Measurements from ENCODE around the gene GABRG3.

The GABRG3 gene

DNA sequence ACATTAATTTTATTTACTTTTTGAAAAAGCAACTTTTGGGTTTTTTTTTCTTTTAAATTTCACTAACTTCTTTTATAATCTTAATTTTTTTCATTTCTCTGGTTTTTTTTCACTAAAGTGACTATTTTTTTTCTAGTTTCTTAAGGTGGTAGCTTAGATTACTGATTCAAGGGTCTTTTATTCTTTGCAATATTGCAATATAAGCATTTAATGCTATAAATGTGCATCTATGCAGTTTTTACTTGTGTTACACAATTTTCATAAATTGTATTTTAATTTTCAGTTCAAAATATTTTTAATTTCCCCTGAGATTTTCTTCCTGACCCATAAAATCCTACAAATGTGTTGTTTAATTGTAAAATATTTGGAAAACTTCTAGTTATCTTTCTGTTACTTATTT, 535.8 kb downstream of the GABRG3 start:
- ATAC-seq (no peak), DNase-seq (no peak)

DNA sequence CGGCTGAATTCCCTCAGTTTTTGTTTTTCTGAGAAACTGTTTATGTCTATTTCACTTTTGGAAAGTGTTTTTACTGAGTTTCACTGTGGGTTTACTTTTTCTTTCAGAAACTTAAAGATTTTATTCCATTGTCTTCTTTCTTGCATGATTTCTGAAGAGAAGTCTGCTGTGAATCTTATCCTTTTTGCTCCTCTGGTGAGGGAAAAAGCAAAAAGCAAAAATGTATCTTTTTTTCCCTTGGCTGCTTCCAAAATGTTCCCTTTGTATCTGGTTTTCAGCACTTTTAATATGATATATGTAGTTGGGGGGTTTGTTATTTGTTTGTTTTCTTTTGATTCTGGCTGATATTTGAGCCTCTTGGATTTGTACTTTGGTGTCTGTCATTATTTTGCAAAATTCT, 538.0 kb downstream of the GABRG3 start:
- no peak for ATAC-seq
- no peak for DNase-seq

DNA sequence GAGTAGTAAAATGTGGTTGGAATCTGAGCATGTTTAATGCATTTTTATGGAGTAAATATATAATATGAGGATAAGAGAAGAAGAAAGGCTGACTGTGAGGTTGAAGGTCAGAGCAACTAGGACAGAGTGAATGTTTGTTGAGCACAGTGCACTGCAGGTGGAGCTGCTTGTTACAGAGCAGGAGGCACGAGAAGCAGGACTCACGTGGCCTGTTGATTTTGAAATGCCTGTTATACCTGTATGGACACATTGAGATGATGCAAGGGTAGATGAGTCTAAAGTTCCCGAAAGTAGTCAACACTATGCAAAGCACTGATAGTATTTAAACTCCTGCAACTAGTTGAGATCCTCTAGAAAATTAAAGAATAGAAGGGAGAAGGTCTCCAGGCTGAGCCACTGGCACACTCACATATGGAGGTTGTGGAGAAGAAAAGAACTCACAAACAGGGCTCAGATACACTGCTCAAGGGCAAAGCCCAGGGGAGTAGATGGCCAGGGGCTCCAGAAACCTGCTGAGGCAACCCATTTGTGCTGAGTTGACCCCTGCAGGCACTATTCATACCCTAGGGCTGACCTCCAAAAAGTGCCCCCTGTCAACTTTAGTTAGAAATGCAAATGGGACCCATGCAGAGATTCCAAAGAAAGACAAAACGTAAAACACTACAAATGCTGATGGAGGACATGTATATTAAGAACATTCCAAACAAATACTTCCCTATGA, 541.5 kb downstream of the GABRG3 start:
- DNase-seq (no peak), ATAC-seq (no peak)

DNA sequence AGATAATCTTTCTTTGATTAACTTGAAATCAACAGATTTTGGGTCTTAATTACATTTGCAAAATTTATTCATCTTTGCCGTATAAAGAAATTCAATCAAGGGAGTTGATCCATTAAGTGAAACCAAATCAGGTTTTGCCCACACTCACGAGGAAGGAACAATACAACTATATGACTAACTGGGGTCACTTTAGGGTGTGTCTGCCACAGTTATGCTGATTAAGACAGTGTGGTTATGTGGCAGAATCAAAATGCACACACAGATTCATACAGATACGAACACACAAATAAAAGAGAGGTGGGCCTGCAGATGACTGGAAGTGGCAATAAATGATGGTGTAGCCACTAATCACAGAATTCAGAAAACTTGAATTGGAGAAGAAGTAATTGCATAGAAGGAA, 543.5 kb downstream of the GABRG3 start:
- ATAC-seq = no peak
- DNase-seq = no peak

DNA sequence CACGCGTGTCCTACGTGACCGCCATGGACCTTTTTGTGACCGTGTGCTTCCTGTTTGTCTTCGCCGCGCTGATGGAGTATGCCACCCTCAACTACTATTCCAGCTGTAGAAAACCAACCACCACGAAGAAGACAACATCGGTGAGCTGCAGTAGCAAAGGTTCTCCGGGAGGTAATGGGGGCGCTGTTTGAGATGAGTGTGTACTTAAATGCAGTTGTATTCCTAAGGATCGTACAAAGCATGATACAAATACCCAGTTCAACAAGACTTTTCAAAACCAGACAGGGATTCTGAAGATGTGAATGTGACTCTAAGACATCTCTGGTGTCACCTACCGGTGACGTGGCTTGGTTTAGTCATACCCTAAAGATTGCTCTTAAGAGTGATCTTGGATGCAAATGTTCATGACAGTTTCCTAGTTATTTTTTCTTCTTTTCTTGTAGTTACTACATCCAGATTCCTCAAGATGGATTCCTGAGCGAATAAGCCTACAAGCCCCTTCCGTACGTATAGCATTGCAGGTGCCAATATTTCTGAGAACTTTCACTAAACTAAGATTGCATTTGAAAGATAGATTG, 556.6 kb downstream of the GABRG3 start:
- no peak for DNase-seq
- ATAC-seq = no peak

DNA sequence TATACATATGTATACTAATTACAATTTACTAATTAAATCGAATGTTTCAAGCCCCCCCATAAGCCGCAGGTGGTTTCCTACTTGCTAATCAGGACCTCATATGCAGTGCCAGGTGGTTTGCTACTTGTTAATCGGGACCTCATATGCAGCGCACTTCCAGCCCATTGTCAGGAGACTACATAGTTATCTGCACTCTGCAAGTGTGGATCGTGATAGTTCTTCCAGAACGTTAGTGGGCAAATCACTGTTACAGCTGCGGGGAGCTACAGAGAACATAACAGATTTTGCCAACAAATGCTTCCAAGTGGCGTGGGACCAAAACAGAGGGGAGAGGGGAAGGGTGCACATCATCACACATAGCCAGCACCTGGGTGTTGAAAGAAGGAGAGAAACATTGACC, 558.4 kb downstream of the GABRG3 start:
- ATAC-seq = no peak
- DNase-seq = no peak

DNA sequence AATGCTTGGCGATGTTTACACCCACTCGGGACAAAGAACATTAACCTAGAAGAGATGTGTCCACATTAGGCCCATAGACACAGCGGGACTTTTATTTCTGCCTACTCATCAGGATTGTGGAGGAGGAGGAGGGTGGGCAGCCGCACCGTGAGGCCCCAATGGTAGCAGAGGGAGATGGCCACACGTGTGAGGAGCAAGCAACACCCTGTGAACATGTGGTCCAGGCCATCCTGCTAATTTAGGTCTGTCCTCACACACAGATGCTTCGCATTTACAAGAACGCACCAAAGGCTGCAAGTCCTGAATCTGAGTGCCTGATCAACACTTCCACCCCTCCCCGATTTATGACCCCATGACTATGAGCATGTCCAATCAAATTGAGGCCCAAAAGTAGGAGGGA, 560.0 kb downstream of the GABRG3 start:
- ATAC-seq = no peak
- no peak for DNase-seq

DNA sequence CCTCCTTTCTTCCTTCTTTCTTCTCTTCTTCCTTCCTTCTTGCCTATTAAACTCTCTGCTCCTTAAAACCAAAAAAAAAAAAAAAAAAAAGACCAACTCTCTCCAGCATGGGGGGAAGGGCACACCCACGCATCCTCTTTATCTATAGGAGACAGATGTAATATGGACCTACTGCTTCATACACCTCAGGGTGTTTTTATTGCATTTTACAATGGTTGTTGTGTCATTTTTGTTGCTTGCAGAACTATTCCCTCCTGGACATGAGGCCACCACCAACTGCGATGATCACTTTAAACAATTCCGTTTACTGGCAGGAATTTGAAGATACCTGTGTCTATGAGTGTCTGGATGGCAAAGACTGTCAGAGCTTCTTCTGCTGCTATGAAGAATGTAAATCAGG, 561.4 kb downstream of the GABRG3 start:
- DNase-seq = no peak
- ATAC-seq = no peak

DNA sequence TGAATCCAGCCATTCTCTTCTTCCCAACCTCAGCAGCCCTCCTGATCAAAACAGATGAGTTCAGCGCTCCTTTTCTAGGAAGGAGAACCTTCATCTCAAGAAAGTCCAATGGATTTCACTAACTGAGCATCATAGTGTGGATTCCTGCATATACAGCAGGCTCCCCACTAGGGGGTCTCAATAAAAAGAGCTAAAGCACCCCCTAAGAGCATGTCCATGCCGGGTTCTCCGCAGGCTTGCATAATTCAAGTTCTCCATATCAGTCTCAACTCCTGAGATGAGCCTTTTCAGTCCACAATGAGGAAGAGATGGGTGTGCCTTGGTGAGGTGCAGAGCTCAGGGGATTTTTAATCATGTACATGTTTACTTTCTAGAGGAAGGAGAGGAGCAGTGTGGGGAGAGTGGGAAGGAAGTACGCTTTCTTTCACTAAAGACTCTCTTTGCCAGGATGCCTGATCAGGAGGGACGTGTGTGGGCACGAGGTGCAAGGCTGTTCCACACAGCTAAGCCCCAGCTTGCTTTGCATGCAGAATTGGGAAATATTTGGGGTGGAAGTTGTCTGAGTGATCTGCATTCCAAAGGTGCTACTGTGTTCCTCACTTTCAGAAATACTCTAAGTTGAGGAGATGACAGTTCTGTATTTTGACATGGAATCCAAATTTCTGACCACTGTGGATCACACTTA, 564.6 kb downstream of the GABRG3 start:
- ATAC-seq = no peak
- DNase-seq = no peak

DNA sequence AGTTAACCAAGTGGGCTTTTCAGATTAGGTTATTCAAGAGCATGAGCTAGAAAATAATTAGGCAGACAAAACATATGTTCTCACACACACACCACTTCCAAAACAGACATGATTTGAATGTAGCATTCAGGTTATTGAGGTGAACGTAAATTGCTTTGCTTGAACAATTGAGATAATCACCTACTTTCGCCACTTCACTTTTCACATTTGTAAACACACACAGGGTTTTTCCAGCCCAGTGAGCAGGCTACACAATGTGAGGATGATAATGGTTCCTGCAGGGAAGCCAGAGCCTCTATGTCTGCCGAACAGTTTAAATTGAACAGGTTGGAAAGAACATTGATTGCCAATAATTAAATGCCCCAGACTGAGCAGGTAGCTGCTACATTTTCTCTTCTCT, 567.3 kb downstream of the GABRG3 start:
- ATAC-seq (no peak), DNase-seq (no peak)

DNA sequence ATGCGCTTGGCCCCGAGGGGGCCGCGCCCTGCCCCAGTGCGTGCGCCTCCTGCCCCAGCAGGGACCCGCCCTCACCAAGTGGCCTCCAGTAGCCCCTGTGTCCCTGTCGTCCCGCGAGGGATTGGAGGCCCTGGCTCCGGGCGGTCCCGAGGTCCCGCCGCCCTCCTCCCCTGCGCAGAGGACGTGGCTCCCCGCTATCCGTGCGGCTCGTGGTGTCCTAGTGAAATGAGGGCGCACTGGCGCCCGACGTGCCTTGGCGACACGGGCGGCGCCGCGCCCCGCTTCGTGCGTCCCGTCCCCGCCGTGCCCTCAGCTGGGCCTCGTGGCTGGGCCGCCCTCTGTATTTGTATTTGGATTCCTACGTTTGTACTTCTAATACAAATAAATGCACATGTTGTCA, 570.6 kb downstream of the GABRG3 start:
- DNase-seq = no peak
- no peak for ATAC-seq

DNA sequence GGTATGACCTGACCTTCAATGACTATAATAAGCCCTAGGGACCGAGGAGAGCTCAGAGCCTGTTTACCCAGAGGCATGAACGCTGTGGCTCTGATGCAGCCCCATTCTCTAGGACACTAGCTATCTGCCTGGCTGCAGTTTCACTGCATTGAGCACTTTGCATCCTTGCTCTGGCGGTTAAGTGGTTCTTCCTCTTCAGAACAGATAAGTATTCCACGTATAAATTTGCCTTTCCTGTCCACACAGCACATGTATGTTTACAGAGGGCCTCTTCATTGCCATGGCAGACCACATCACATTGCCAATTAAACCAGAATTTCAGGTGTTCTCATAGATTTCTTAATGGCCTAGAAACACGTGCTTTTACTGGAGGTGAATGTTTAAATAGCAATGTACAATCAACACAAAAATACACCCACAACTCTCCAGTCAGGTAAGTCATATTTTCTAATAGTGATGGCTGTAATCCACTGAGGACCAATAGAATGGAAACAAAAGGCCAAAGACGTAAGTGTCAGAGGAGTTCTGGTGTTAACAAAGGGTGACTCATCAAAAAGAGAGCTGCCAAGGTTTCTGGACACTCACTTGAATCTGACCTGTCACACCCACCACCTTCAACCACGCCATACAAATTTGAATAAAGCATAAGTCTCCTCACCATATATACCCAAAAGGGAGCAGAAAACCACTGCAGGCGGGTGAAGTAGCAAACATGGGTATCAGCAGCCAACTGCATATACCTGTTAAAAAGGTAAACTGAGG, 574.7 kb downstream of the GABRG3 start:
- DNase-seq (no peak), ATAC-seq (no peak)

DNA sequence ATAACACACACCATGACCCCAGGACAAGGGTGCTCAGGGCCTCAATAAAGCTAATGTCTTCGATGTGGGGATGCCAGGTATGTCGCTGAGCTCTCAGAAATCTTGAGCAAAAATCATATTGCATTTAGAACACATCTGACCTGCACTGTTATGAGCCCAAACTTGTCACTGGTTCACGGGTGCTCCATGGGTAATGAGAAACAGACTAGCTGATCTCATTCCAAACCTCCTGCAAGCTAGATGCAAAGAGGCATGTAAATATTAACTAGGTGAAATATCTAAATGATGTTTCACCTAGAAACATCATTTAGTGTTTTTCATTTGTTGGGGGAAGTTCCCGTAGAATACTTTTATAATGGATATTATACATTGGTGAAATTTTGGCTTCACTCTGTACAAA, 578.8 kb downstream of the GABRG3 start:
- no peak for ATAC-seq
- no peak for DNase-seq

DNA sequence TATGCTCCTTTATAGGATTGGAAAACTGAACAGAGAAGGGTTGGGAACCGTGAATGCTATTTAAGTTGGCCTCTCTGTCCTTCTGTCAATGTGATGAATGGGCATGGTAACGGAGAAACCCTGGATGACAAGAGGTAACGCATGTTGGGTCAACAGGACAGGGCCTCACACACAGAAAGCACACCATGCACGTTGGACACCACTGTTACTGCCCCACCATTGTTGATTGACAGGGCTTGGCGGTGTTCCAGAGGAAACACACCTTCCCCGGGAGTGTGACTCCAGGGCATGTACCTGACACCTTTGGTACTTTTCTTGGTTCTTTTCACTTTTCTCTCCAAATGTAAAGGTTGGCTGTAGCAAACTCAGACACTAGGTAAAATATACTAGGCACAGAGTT, 579.7 kb downstream of the GABRG3 start:
- DNase-seq = no peak
- ATAC-seq = no peak

DNA sequence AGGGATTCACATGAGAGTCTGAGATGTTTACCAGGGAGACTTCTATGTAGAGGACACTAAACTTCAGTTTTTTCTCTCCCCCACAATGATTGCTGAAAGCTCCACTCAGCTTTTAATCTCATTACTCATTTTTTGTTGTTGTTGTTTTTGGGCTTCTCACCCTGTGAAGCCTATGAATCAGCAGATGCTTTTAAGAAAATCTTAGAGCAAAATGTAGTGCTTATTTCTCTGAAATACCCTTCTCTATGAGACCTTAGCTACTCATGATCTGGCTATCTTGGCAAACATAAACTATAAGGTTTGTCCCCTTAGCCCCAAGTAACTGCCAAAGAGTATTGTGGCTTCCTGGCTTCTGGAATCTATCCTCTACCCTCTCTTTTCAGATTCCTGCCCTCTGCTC, 590.8 kb downstream of the GABRG3 start:
- ATAC-seq = no peak

DNA sequence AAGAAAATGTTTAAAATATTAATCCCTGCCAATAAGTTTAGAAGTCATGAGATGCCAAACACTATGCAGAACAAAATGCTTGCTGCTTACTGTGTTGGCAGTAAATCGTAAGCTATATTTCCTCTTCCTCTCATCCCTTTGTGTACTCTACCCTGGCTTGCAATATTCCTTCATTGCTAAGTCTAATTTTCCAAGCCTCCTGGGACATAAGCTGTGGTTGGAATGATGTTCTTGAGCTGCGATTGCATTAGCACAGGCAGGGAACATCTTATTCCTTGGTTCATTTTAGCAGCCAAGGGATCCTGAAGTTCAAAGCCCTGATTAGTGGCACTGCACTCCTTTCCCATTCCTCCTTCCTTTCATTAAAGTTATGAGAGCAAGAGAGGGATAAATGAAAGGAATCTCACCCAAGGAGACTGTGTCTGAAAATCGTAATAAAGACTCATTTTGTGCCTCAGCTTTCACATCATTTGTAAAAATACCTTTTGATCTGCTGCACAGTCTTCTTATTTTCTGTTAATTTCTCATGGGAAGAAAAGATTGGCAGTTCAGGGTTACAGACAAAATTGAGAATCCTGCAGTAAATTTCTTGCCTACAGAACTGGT, 592.9 kb downstream of the GABRG3 start:
- DNase-seq = no peak
- no peak for ATAC-seq

More for the DNA sequence above, 590.8 kb downstream of the GABRG3 start:
- no peak for DNase-seq

DNA sequence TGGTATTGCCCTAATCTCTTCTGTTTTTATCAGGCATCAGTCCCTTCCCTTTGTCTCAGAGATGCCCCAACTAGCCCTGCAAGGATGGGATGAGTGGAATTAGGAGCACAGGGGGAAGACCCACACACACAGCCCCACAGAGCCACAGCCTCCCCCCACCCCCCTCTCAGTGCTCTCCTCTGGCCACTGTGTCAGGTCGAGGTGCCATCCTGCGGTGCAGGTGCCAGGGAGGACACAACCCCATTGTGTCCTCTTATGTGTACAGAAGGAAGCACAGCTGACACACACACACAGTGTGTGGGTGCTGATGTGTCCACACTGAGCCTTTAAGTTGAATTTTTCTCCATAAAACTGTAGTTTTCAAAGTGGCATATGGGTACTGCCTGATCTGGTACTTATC, 593.7 kb downstream of the GABRG3 start:
- ATAC-seq = no peak
- DNase-seq = no peak

DNA sequence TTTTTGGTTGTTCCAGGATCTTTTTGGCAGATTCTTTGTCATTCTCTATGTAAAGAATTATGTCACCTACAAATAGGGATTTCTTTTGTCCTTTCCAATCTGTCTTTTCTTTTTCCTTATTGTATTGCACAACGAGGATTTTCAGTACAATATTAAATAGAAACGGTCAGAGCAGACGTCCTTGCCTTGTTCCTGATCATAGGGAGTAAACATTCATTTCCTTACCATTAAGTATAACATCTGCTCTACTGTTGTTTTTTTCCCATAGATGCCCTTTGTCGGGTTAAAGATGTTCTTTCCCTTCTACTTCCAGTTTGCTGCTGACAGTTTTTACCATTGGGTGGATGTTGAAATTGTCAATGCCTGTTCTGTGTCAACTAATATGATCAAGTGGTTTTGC, 599.8 kb downstream of the GABRG3 start:
- no peak for ATAC-seq
- no peak for DNase-seq

DNA sequence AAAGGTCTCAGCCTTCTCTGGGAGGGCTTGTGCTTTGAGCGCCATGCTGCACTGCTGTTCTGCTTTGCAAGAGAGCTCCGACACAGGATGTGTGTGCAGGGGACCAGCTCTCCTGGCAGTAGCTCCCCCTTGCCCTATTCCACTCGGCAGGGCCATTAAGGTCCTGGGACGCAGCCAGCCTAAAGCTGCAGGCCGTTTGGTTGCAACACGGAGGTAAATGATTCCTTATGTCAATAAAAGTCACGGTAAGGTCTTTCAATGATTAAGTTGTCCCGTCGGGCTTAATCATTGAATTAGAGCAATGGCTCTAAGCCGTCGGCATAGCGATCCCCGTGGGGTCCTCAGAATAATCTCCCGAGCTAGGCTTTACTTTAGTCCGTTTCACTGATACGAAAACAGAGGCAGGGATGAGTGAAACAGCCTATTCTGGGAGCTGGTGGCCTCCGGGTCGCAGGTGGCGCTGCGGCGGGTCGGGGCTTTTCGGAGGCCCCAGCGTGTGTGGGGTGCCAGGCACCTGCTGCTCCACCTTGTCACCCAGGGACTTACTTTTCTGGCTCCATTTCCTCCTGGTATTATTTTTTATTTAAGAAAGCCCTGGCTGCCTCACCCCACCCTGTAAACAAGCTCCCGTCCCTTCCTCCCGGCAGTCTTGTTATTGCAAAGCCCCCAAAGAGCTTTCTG, 603.0 kb downstream of the GABRG3 start:
- no peak for ATAC-seq
- no peak for DNase-seq

DNA sequence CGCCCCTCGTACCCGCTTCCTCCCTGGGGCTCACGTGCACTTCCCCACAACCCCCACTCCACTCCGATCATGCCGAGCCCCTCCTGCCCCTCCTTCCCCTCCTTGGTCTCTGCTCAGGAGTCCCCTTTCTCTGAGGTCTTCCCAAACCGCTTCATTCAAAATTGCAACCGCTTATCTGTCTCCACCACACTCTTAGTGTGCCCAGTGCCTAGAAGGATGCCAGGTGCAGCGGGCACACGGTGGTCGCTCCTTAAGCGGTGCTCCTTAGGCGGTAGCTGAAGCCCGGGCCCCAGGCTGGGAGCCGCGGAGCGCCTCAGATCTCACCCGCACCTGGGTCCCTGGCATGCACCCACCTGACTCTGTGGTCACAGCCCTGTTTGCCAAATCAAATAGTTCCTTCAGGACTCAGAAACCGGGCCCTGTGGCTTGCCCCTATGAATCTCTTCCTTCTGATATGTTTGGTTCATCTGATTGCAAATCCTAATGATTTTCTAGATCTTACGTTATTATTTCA, 603.6 kb downstream of the GABRG3 start:
- ATAC-seq (no peak), DNase-seq (no peak)

DNA sequence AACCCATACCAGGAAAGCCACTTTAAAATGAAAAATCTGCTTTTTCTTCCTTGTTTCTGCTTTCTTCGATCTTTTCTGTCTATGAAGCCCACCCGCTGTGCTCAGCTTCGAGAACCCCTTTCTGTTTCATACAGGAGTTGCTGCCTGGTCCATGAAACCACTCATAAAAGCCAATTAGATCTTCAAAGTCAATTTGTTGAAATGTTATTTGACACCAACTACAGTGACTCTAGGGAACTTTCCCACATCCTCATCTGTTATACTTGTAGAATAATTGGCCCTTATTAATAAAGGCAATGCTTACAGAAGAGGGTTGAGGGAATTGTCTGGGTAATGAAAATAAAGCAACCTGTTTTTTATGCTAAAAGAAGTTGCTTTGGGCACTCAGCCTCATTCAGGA, 604.5 kb downstream of the GABRG3 start:
- ATAC-seq (no peak), DNase-seq (no peak)

DNA sequence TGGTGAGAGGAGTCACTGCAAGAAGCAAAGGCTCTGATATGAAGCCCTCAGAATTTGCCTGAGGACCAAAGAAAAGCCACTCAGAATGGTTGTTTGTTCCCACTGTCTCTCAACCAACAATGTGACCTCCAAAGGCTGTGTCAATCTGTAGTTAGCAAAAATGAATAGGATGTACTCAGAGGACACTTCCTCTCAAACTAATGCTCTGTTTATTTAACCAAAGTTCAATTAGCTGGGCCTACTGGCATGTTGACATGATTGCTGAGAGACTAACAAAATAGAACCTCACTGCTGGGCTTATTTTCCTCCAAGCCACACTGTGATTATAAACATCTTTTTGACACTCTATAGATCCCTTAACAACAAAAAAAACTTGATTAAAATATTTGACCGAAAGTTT, 605.6 kb downstream of the GABRG3 start:
- no peak for ATAC-seq
- no peak for DNase-seq
